Activated T-helper 9 cell treated with anti-CD3 and anti-CD28 coated beads, Interleukin-2, amount 50 U/mL, for 16 hours (primary cell): ENCODE measurements around the gene EEF1AKMT3.

ENCODE experiments used
- DNase-seq: peaks from one replicate; pipeline ENCODE4 v3.0.0-alpha.2; 2020; ENCODE audit warnings: low read depth

The EEF1AKMT3 gene

DNA sequence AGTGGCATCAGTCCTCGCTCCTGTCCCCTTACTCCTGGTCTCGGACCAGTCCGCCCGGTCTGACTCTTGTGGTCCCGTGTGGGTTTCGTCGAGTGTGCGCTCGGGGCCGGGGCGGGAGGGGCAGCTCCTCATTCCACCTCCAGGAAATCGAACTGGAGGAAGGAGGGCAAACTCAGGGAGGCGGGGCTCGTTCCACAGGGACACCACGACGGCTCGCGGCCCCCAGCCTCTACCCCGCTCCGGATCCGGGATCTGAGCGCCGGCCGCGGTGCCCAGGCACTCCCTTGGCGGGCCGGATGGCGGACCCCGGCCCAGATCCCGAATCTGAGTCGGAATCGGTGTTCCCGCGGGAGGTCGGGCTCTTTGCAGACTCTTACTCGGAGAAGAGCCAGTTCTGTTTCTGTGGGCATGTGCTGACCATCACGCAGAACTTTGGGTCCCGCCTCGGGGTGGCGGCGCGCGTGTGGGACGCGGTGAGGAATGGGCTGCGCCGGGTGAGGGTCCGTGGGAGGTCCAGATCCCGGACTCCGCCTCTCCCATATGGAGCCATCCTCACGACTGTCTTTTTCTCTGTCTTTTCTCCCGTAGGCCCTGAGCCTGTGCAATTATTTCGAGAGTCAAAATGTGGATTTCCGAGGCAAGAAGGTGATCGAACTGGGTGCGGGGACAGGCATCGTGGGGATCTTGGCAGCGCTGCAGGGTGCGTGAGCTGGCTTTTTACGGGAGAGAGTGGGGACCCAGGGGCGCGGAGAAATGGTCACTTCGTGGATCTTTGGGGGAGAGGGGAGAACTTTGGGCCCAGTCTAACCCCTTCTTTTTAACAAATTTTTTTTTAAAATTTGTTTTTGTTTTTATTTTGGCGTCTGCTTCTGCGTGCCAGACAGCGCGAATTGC is at the start of gene EEF1AKMT3:
Gene EEF1AKMT3 (plus strand): TSS at position 186 of the 894 bp plus-strand sequence. CDS start 111 bp downstream, at position 297.
- DNase-seq = no peak

- DNase-seq = no peak
Observed at GRCh38 chr12:57722716-57723629, 49.4 kb upstream of the EEF1AKMT3 start.

GRCh38 chr12:57723630-57723962 is 48.8 kb upstream of the EEF1AKMT3 start:
- no peak for DNase-seq

DNA sequence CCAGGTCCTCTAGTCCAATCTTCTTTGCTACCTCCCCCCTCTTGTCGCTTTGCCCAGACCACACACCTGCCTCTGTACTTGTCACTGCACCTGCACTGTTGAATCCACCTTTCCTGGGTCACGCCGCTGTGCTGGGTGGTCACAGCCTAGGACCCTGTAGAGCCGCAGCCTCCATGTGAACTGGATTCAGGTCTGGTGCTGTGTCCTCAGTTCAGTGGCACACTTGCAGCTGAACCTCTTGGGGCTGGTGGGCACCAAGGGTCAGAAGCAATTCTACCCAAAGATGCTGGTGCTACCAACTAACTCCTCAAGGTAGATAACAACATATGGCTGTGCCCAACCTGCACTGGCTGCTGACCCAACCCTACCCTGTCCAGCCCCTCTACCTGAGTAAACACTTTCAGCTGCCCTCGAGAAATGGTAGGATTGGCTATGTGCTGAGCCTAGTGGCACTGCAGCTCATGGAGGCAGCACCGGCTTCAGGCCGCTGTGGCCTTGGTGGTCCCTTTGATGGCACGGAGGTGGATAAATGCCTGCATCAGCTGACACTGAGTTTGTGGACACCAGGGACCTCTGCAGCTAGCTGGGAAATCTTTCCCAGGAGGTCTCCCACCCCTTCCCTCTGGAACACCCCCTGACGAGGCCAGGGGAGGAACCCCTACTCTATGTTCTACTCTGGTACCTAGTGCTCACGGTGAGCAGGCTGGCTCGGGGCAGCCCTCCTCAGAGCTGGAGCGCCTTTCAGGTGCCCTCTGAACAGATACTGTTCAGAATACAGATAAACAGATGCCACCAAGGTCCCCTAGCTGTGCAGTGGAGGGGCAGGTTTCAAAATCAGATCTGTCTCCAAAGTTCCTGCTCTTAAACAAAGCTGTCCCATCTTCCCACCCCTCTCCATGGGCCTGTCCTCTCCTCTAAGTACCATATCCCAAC is 48.1 kb upstream of the EEF1AKMT3 start:
- no peak for DNase-seq

DNA sequence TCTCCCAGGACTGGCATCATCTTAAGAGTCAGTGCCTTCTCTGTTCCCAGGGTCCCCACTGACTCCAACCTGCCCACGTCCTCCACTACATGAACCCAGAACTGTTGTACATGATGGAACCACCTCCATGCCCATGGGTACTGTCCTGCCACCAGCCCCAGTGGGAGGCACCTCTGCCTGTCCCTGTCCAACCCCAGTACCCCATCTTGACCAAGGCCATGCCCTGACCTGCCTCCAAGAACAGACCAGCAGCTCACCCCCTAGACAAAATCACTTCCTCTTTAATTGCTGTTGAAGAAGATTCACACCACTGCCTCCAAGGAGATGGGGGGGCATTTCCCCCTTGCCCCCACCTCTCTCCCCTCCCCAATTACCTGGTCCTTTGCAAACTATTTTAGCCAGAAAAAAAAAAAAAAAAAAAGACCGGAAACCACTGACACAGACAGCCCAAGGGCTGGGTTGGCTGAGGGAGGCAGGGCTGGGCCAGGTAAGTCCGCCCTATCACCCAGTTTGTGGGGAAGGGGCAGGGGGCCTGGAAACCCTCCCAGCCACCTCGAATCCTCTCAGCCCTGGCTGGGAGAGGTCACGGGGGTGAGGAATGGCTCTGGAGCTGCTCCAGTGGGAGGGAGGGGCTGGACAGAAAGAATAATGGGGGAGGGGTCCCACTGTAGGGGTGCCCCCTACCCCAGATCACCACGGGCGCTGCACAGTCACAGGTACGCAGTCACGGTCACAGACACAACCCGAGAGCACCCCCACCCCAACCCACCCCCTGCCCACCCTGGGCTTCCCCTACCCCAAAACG is 47.3 kb upstream of the EEF1AKMT3 start:
- DNase-seq = no peak

GRCh38 chr12:57725851-57726150 is 46.6 kb upstream of the EEF1AKMT3 start:
- DNase-seq = no peak

- DNase-seq = no peak
Observed at GRCh38 chr12:57726151-57726883, 46.1 kb upstream of the EEF1AKMT3 start.

GRCh38 chr12:57726884-57727757 is 45.3 kb upstream of the EEF1AKMT3 start:
- no peak for DNase-seq

DNA sequence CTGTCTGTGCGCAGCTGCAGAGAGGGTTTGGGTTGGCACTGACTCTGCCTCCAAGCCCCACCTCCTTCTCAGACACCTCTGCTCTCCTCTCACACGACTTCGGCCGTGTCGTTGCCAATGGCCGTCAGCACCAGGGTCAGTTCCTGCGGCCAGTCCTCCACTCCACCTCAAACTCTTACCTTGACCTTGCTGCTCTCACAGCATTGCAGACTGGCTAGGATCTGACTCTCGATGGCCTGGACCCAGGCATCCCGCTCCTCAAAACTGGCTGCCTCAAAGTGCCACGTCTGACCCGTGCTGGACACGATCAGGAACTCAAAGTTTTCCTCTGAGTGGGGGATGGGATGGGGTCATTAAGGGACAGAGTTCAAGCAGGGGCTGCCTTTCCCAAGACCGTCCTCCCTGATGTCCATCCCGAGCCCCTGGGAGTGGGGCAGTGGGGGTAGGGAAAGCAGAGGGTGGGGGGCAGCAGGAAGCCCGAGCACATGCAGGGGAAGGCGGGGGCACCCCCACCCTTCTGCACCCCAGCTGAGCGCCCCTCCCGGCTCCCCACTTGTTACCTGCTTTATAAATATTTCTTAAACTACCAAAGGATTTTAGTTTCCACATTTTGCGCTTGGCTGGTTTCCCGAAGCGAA is 44.5 kb upstream of the EEF1AKMT3 start:
- no peak for DNase-seq

- no peak for DNase-seq
Observed at GRCh38 chr12:57729321-57729844, 43.0 kb upstream of the EEF1AKMT3 start.

DNA sequence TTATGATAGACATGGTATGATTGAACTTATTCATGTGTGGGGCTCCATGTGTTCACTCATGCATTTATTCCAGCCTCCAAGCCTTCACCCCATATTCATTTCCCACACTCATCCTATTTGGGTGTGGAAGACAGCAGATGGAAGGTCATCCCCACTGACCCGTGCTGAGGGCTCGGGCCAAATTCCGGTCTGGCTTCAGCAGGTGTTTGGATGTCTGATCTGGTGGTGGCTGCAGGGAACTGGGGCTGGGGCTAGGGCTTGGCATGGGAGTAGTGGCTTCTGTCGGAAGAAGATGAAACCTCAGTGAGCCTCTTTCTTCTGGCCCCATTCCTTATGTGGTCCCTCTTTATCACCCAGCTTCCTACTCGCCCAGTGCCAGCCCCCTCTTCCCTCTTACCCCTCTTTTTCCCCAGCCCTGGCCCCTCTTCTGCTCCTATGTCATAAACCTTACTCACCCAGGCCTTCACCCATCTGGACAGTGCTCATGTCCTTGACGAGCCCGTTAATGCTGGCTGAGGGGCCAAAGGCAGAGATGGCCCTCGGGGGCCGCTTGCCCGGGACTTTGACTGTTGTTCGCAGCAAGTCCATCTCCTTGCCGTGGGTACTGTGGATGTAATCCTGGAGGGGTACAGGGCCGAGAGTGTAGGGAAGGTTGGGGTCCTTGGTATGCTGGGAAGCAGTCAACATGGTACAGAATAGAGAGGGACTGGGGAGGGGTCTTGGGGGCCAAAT is 41.9 kb upstream of the EEF1AKMT3 start:
- DNase-seq = no peak

DNA sequence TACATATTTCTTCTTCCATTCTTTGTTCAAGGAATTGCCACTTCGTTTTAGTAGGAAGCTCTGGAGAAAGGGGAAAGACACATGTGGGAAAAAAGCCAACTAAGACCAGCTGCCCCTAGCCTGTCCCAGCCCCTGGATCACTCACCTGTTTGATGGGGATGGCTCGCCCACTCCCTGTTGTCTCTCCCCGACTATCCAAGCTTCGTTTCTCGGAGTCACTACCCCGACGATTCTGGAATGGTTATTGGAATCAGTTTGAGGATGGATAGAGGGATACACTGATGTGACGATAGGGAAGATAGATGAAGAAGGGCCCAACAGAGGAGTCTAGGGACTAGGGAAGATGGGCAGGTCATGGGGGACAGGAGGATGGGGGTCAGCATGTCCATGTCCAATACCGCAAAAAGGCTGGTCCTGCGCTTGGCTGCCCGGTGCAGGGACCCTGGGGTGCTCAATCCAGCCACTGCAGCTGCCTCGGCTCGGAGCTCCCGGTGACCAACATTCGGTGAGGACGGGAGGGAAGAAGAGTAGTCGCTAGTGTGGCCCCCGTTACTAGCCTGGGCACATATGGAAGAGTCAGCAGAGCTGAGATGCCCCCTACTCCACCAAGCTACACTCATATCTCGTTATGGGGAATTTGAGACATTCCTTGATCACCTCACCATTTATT is 40.9 kb upstream of the EEF1AKMT3 start:
- DNase-seq = no peak

- DNase-seq = no peak
Observed at GRCh38 chr12:57732270-57732669, 40.1 kb upstream of the EEF1AKMT3 start.

- DNase-seq = no peak
Observed at GRCh38 chr12:57732726-57733593, 39.5 kb upstream of the EEF1AKMT3 start.

GRCh38 chr12:57733928-57734327 is 38.5 kb upstream of the EEF1AKMT3 start:
- DNase-seq = no peak

DNA sequence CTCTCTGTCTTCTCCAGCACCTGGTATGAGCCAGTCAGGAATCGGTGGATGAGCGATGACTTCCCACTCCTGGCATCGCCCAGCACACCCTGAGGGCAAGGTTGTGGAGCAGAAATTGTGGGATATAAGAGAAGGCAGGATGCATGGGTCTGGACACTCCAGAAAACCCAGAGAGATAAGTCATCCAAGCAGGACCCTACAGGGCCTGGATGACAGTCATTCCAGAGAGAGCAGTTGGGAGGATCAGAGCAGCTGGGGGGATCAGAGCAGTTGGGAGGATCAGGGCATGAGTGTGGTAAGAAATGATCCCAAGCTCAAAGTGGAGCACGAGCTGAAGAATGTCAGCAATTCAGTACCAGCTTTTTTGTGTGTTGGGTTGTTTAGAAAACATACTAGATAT is 37.8 kb upstream of the EEF1AKMT3 start:
- no peak for DNase-seq
